IMR-90 (cell line): ENCODE results near the gene AHSG. TPM values are rescaled to one million over a fixed set of nuclear protein-coding genes. Genes with fewer than 3 reads are reported as not detected.

Experiments
- ATAC-seq: fragments of 200-7000 bp; cut with Tn5 transposase; 2 replicates; pipeline ENCODE4 v1.9.1; 2020; ENCODE audit warnings: low read depth, mild to moderate bottlenecking, moderate library complexity
- BruUV-seq: library from RNA; stranded (reverse); fragments of 400-500 nt; replicated peaks from 2 replicates; lab custom pipeline; 2021; lab: Mats Ljungman, UMichigan
- CTCF ChIA-PET: fragments of 300-600 bp; formaldehyde crosslinking; extraction: SDS; loops from one replicate; lab custom pipeline; 2021; ENCODE audit warnings: antibody characterized with exemption; lab: Yijun Ruan, JAX
- POLR2A ChIA-PET: fragments of 300-600 bp; sonication (Branson Sonifier 250); formaldehyde crosslinking; loops from one replicate; lab custom pipeline; 2022; ENCODE audit warnings: antibody characterized with exemption; ENCODE audit not compliant: unreplicated experiment; lab: Charles Lee
- DNase-seq: peaks from one replicate; pipeline ENCODE4 v3.0.0; 2013
- H2AFZ ChIP-seq: replicated peaks from 2 replicates; pipeline ENCODE3; 2013; ENCODE audit warnings: low read length, mild to moderate bottlenecking; ENCODE audit not compliant: poor library complexity
- H2AK5ac ChIP-seq: 2 replicates; pipeline ENCODE4 v1.6.1; 2013; ENCODE audit warnings: low read depth, low read length, inconsistent platforms
- H2AK9ac ChIP-seq: replicated peaks from 2 replicates; pipeline ENCODE3; 2013; ENCODE audit warnings: mild to moderate bottlenecking, low read depth, low read length, moderate library complexity; ENCODE audit not compliant: poor library complexity
- H2BK120ac ChIP-seq: 2 replicates; pipeline ENCODE4 v1.6.1; 2013; ENCODE audit warnings: low read depth, low read length, inconsistent platforms
- H2BK15ac ChIP-seq: 3 replicates; pipeline ENCODE4 v1.6.1; 2013; ENCODE audit warnings: low read depth, low read length, inconsistent platforms
- H2BK20ac ChIP-seq: 2 replicates; pipeline ENCODE4 v1.6.1; 2013; ENCODE audit warnings: low read depth, mild to moderate bottlenecking, inconsistent platforms, low read length, moderate library complexity
- H2BK5ac ChIP-seq: 2 replicates; pipeline ENCODE4 v1.6.1; 2013; ENCODE audit warnings: mild to moderate bottlenecking, low read depth, low read length, inconsistent platforms; ENCODE audit not compliant: poor library complexity, severe bottlenecking
- H3K14ac ChIP-seq: replicated peaks from 2 replicates; pipeline ENCODE4 v1.6.1; 2013; ENCODE audit warnings: low read depth, low read length, inconsistent platforms
- H3K18ac ChIP-seq: 2 replicates; pipeline ENCODE4 v1.6.1; 2013; ENCODE audit warnings: low read depth, low read length, control low read depth
- H3K23ac ChIP-seq: 2 replicates; pipeline ENCODE4 v1.6.1; 2013; ENCODE audit warnings: low read depth, low read length, inconsistent platforms
- H3K27ac ChIP-seq: 2 replicates; pipeline ENCODE4 v1.5.1; 2013; ENCODE audit warnings: mild to moderate bottlenecking, control low read depth, low read length; ENCODE audit not compliant: insufficient read depth
- H3K27me3 ChIP-seq: 2 replicates; pipeline ENCODE4 v1.6.1; 2013; ENCODE audit warnings: low read length; ENCODE audit not compliant: control insufficient read depth, insufficient read depth
- H3K36me3 ChIP-seq: 2 replicates; pipeline ENCODE4 v1.6.1; 2013; ENCODE audit warnings: low read length, mixed read lengths; ENCODE audit not compliant: control insufficient read depth, insufficient read depth
- H3K4ac ChIP-seq: 2 replicates; pipeline ENCODE4 v1.6.1; 2013; ENCODE audit warnings: low read depth, low read length, inconsistent platforms
- H3K4me1 ChIP-seq: 2 replicates; pipeline ENCODE4 v1.6.1; 2013; ENCODE audit warnings: low read length, mixed read lengths; ENCODE audit not compliant: control insufficient read depth, insufficient read depth
- H3K4me2 ChIP-seq: 2 replicates; pipeline ENCODE4 v1.6.1; 2013; ENCODE audit warnings: low read depth, mild to moderate bottlenecking, control low read depth, low read length, moderate library complexity
- H3K4me3 ChIP-seq: 2 replicates; pipeline ENCODE4 v1.5.1; 2013; ENCODE audit warnings: low read depth, mild to moderate bottlenecking, control low read depth, low read length, moderate library complexity; ENCODE audit not compliant: insufficient read depth
- H3K56ac ChIP-seq: 2 replicates; pipeline ENCODE4 v1.6.1; 2013; ENCODE audit warnings: low read length, inconsistent platforms; ENCODE audit not compliant: insufficient read depth; ENCODE audit errors: extremely low read depth
- H3K79me1 ChIP-seq, 2 experiments: 2 replicates each; pipeline ENCODE4 v1.6.1; 2013; ENCODE audit warnings: low read length in 2 of 2, inconsistent platforms in 1 of 2, low read depth in 1 of 2
- H3K9ac ChIP-seq: 2 replicates; pipeline ENCODE4 v1.6.1; 2013; ENCODE audit warnings: low read depth, low read length, control low read depth
- H3K9me1 ChIP-seq: 2 replicates; pipeline ENCODE4 v1.6.1; 2013; ENCODE audit warnings: low read length, inconsistent platforms; ENCODE audit not compliant: insufficient read depth
- H3K9me3 ChIP-seq: 2 replicates; pipeline ENCODE4 v1.6.1; 2013; ENCODE audit warnings: low read length; ENCODE audit not compliant: control insufficient read depth, insufficient read depth
- H4K20me1 ChIP-seq: 2 replicates; pipeline ENCODE4 v1.6.1; 2013; ENCODE audit warnings: low read length, inconsistent platforms; ENCODE audit not compliant: insufficient read depth
- H4K5ac ChIP-seq: 2 replicates; pipeline ENCODE4 v1.6.1; 2013; ENCODE audit warnings: mild to moderate bottlenecking, low read depth, low read length, control low read depth
- H4K8ac ChIP-seq, 2 experiments: 2 replicates each; pipeline ENCODE4 v1.6.1; 2013; ENCODE audit warnings: low read depth in 2 of 2, low read length in 2 of 2, control low read depth in 1 of 2, inconsistent platforms in 1 of 2
- H4K91ac ChIP-seq: 2 replicates; pipeline ENCODE4 v1.6.1; 2013; ENCODE audit warnings: low read depth, low read length, inconsistent platforms; ENCODE audit not compliant: insufficient read depth
- CEBPB ChIP-seq: IDR thresholded peaks from 2 replicates; pipeline ENCODE4 v1.6.1; 2012; ENCODE audit warnings: low read depth, low read length, improper control_type of control experiment
- MXI1 ChIP-seq: IDR thresholded peaks from 2 replicates; pipeline ENCODE4 v1.6.1; 2012; ENCODE audit warnings: low read depth, mild to moderate bottlenecking, low read length, moderate library complexity, borderline replicate concordance
- RCOR1 ChIP-seq: IDR thresholded peaks from 2 replicates; pipeline ENCODE4 v1.6.1; 2012; ENCODE audit warnings: mild to moderate bottlenecking, low read length, improper control_type of control experiment; ENCODE audit not compliant: insufficient replicate concordance
- RFX5 ChIP-seq: IDR thresholded peaks from 2 replicates; pipeline ENCODE4 v1.8.0; 2012; ENCODE audit warnings: low read depth, mild to moderate bottlenecking, low read length, moderate library complexity
- SMC3 ChIP-seq: fragments of 150-350 bp; IDR thresholded peaks from 2 replicates; pipeline ENCODE4 v1.6.1; 2016; ENCODE audit warnings: low read depth, mild to moderate bottlenecking, antibody characterized with exemption, low read length, moderate library complexity
- WGBS, 2 experiments: methylation state at CpG; one replicate each; pipeline versions ENCODE4 v1.1.5 to v1.1.7; 2013; ENCODE audit warnings: missing lambda C conversion rate in 2 of 2; ENCODE audit not compliant: insufficient read length in 1 of 2; ENCODE audit errors: extremely low coverage in 2 of 2; 5-methylcytosine and 5-hydroxymethylcytosine counted together
- dilution Hi-C: fragments of 300-500 bp; cut with HindIII; formaldehyde crosslinking; loops from one replicate; pipeline ENCODE4 v1.14.3; 2018; ENCODE audit warnings: low sequenced_read_pairs; ENCODE audit not compliant: unreplicated experiment
- in situ Hi-C: fragments of 300-500 bp; cut with MboI; formaldehyde crosslinking; loops from 3 replicates; pipeline ENCODE4 v1.14.3; 2019; ENCODE audit warnings: low sequenced_read_pairs, inconsistent platforms, mixed read lengths
- intact Hi-C: fragments of 100-400 bp; cut with micrococcal nuclease; formaldehyde crosslinking; loops from 2 replicates; pipeline ENCODE4 v1.10.0; 2022
- polyA plus RNA-seq, 3 experiments: library from polyadenylated mRNA; depleted of rRNA; stranded (reverse); fragments of >200 nt; gene quantifications; 2 replicates each; pipeline ENCODE4 v1.2.3, GENCODE V29; 2012; ENCODE audit warnings: low replicate concordance in 1 of 3
- total RNA-seq: library from RNA; depleted of rRNA; stranded (reverse); fragments of >200 nt; gene quantifications from 2 replicates; pipeline ENCODE4 v1.2.3, GENCODE V29; 2012
- TF ChIP-seq, protein P1 (sequence below): fragments of 150-350 bp; IDR thresholded peaks from 2 replicates; pipeline ENCODE4 v1.6.1; 2017; ENCODE audit warnings: mild to moderate bottlenecking, antibody characterized with exemption, low read length, low read depth

The AHSG gene
- total and polyA plus RNA-seq, 2 of the 4 experiments (the other 2 are of a cell fraction) = not detected

- H3K56ac ChIP-seq = no peak overlapping the region
- WGBS, 2 experiments = 30% methylated on average over 2 of the region's 6 CpGs; no CpG with 5 or more reads in 1 of the 2 experiments
- H3K4ac ChIP-seq = no peak overlapping the region
- in situ Hi-C loops = no loop called here
- no peaks in the 10 kb centered on the region for H4K20me1 ChIP-seq
- H4K5ac ChIP-seq = no peak overlapping the region
- H3K27ac ChIP-seq = no peak overlapping the region
- no peak overlapping the region for H2BK15ac ChIP-seq
- no peaks in the 10 kb centered on the region for H3K4me1 ChIP-seq
- ChIA-PET POLR2A (no interaction called here), CTCF (no interaction called here)
- no peaks in the 10 kb centered on the region for H3K79me1 ChIP-seq
- DNase-seq = no peak
- H2AK9ac ChIP-seq = no peak overlapping the region
- no peak overlapping the region for H2BK120ac ChIP-seq
- H2BK20ac ChIP-seq = no peak overlapping the region
- dilution Hi-C loops = no loop called here
- H2BK5ac ChIP-seq = no peak overlapping the region
- no peaks in the 10 kb centered on the region for H3K9me1 ChIP-seq
- no peak overlapping the region for H3K9ac ChIP-seq
- no peak overlapping the region for H2AK5ac ChIP-seq
- no peak overlapping the region for H3K4me3 ChIP-seq
- no peak overlapping the region for H4K8ac ChIP-seq
- H3K18ac ChIP-seq = no peak overlapping the region
- no peak overlapping the region for H3K14ac ChIP-seq
- intact Hi-C loops = no loop called here
- ATAC-seq = no peak
- no peak overlapping the region for H3K23ac ChIP-seq
- no TSS peak for BruUV-seq
- peaks cover 5% of the 10 kb centered on the region for H3K27me3 ChIP-seq
- H2AFZ ChIP-seq = peak overlapping the region; percentile 46
- no peaks in the 10 kb centered on the region for H3K36me3 ChIP-seq
- TF ChIP-seq RFX5 (no peak), RCOR1 (no peak), MXI1 (no peak), CEBPB (no peak), SMC3 (no peak)
- TF ChIP-seq, protein P1, sequence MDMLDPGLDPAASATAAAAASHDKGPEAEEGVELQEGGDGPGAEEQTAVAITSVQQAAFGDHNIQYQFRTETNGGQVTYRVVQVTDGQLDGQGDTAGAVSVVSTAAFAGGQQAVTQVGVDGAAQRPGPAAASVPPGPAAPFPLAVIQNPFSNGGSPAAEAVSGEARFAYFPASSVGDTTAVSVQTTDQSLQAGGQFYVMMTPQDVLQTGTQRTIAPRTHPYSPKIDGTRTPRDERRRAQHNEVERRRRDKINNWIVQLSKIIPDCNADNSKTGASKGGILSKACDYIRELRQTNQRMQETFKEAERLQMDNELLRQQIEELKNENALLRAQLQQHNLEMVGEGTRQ = no peak
- no peak overlapping the region for H3K4me2 ChIP-seq
- no peak overlapping the region for H4K91ac ChIP-seq
- no peaks in the 10 kb centered on the region for H3K9me3 ChIP-seq
These were observed 41.1 kb downstream of the AHSG start for GRCh38 chr3:186653984-186654383.
